D721Med (cell line): ENCODE data around the gene SCN4A.
"Not testable (repeated sequence)": the region's sequence is repeated elsewhere in the genome, so short reads cannot be mapped to it uniquely, and the experiment has no call there.

Experiments
- DNase-seq: peaks from one replicate; pipeline ENCODE4 v3.0.0; 2011; ENCODE audit warnings: low spot score; ENCODE audit not compliant: insufficient read length
- FAIRE-seq: peaks from 2 replicates; lab custom pipeline; 2011; peaks lifted over from hg19 to GRCh38; lab: Jason Lieb, UNC
- CTCF ChIP-seq: IDR thresholded peaks from 2 replicates; pipeline ENCODE4 v1.5.1; 2012; ENCODE audit warnings: mild to moderate bottlenecking, control low read depth; ENCODE audit not compliant: insufficient read depth; ENCODE audit errors: missing control alignments

Gene SCN4A

DNA sequence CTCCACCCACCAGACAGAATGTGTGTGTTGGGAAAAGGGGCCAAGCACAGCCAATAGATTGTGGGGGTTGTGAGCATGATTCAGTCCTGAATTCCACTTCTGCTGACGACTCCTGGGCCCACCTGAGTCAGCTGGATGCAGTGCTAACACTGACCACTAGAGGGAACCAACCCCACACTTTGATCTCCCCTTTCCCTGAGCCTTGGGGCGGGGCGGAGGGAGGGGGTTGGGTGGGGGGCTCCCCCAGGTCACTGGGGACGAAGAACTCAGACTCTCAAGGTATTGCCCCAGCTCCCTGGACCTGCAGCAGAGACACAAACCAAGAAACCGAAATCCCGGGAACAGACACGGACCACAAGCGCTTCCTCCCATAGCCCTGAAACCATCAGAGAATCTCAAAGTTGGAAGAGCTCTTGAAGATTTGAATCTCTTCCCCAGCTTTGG lies 61.0 kb downstream of the SCN4A start:
- no peak for FAIRE-seq
- DNase-seq: no peak
- TF ChIP-seq CTCF: peak; percentile 75

GRCh38 chr17:63911041-63911635 lies 61.6 kb downstream of the SCN4A start, which contains the start of gene CSHL1:
TSS of gene CSHL1 (minus strand) at chr17:63911258. CDS start at chr17:63911196, 62 bp downstream.
- DNase-seq (no peak), FAIRE-seq (no peak)
- TF ChIP-seq CTCF: no peak

- no peak for TF ChIP-seq CTCF
- FAIRE-seq (no peak), DNase-seq (no peak)
These were observed 62.6 kb downstream of the SCN4A start for GRCh38 chr17:63910096-63910495.

DNA sequence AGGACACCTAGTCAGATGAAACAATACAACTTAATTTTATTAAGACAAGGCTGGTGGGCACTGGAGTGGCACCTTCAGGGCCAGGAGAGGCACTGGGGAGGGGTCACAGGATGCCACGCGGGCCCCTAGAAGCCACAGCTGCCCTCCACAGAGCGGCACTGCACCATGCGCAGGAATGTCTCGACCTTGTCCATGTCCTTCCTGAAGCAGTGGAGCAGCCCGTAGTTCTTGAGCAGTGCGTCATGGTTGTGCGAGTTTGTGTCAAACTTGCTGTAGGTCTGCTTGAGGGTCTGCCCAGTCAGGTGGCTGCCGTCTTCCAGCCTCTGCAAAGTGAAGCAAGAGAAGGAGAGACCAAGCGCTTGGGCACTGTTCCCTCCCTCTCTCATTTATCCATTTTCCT lies 63.1 kb downstream of the SCN4A start:
- FAIRE-seq, DNase-seq: not testable (repeated sequence)

GRCh38 chr17:63907161-63907778 lies 65.4 kb downstream of the SCN4A start:
- not testable (repeated sequence) for FAIRE-seq, DNase-seq
- TF ChIP-seq CTCF: peak; percentile 45

GRCh38 chr17:63904796-63905195 lies 67.9 kb downstream of the SCN4A start:
- DNase-seq, FAIRE-seq: not testable (repeated sequence)

DNA sequence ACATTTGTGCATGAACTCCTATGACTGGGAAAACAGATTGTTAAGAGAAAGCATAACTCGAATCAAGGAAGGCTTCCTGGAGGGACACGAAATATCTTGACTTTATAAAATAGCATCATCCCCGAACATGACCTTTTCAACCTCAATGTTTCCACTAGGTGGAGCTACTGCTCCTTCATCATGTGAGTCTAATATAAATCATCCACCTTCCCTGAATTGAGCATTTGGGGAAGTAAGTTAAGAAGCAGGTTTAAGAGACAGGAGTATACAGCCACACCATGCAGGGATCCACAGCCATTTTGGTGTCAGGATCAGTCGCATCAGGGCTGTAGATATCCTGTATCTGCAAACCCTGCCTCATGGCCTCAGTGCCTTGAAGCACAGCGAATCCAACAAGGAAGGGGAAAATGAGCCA lies 68.9 kb downstream of the SCN4A start:
- peak; percentile 73 for FAIRE-seq
- not testable (repeated sequence) for DNase-seq
- TF ChIP-seq CTCF: peak; percentile 34

GRCh38 chr17:63901971-63902370 lies 70.7 kb downstream of the SCN4A start:
- not testable (repeated sequence) for FAIRE-seq, DNase-seq

DNA sequence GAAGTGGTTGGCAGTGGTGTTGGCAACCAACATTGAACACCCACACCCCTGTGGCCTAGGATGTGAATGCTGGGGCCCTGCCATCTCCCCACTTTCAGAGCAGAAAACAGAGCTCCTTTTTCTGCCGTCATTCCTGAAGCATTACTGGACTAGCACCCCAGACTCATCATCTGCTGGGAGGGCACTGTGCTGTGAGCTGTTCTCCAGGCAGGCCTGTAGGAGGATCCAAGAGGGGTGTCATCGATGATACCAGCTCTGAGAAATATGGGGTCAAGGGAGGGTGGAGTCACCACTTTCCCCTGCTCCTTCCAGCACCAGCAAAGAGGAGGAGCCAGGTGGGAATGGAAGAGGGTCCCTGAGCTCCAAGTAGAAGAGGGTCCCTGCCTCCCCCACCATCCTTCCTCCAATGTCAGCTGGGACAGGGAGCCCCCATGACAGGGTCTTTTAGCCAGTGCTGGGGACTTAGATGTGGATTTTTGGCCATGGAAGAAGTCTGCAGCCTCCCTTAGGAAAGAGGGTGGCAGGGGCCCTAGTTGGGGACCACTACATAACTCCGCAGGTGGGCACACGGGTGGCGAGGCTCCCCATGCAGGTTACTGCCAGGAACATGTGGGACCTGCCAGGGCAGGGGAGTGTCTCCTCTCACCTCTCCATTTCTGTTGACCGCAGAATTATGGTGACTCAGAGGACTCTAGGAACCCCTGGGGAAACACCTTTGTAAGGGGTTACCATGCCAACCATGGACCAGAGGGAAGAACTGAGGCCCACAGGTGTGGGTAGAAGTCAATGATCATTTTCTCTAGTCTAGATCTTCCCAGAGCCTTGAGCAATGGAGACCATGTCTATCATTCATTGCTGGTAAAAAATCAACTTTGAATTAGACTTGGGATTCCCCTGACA lies 73.6 kb downstream of the SCN4A start:
- DNase-seq, FAIRE-seq: not testable (repeated sequence)

- FAIRE-seq, DNase-seq: not testable (repeated sequence)
These were observed 76.0 kb downstream of the SCN4A start, which contains the start of gene CSH1 for GRCh38 chr17:63896524-63897354. TSS of gene CSH1 (minus strand) at chr17:63896574. CDS start at chr17:63896511, 63 bp downstream.

GRCh38 chr17:63894821-63895220 lies 77.9 kb downstream of the SCN4A start:
- DNase-seq, FAIRE-seq: not testable (repeated sequence)
